GM19467 (cell line): ENCODE results near the gene CAPRIN2.
A peak's percentile ranks its signal among the peaks of the same experiment; 100 is the strongest.

ENCODE experiments used
- ATAC-seq: cut with Tn5 transposase; IDR thresholded peaks from one replicate; pipeline ENCODE4 v1.9.1; 2021; ENCODE audit warnings: mild to moderate bottlenecking, moderate library complexity; ENCODE audit not compliant: unreplicated experiment

Gene CAPRIN2

GRCh38 chr12:30707613-30708342 is 47.0 kb downstream of the CAPRIN2 start:
- ATAC-seq = no peak

GRCh38 chr12:30706476-30706875 is 48.3 kb downstream of the CAPRIN2 start:
- no peak for ATAC-seq

GRCh38 chr12:30701056-30701455 is 53.7 kb downstream of the CAPRIN2 start:
- ATAC-seq = no peak

GRCh38 chr12:30700216-30700900 is 54.4 kb downstream of the CAPRIN2 start:
- ATAC-seq = no peak

- ATAC-seq = no peak
Observed at GRCh38 chr12:30698346-30698745, 56.4 kb downstream of the CAPRIN2 start.

DNA sequence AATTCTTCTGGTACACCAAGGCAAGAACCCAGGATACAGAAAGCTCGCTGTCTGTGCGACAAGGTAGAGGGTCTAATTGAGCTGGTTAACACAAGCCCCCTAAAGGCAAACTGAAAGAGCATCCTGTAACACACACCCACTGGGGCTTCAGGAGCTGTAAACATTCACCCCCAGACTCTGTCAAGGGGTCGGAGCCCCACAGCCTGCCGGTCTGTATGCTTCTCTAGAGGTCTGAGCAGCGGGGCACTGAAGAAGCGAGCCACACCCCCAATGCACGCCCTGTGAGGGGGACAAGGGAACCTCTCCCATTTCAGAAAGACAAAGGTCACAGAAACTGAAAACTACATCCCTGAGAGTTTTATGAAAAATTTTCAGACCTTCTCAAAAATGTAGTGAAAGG is 57.8 kb downstream of the CAPRIN2 start:
- no peak for ATAC-seq

DNA sequence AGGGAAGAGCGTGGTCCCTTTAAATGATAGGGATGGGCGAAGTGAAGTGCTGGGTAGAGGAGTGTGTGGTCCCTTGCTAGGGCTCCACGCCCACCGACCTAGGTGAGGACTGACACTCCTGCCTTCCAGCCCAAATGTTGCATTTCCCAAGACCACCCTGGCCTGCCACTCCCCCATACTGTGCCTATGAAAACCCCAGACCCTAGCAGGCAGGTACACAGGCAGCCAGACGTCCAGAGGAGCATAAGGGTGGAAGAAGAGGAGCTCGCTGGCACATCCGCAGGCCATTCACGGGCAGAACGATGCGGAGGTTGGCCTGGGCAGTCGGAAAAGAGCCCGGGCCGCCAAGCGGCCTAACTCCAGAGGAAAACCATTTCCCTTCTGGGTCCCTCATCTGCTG is 58.3 kb downstream of the CAPRIN2 start:
- no peak for ATAC-seq

DNA sequence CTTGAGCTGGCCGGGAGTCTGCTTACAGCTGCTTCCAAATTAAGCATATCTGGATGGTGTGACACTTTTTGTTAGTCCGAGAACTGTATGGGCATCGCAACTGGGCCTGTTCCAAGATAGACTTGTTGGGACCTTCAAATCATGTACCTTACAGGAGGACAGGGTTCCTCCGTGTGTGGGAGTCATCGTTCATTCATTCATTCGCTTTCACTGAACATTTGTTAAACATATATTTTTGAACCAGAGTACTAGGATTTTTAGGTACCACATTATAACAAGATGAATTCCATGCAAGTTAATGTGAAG is 58.7 kb downstream of the CAPRIN2 start:
- peak; percentile 29 for ATAC-seq

DNA sequence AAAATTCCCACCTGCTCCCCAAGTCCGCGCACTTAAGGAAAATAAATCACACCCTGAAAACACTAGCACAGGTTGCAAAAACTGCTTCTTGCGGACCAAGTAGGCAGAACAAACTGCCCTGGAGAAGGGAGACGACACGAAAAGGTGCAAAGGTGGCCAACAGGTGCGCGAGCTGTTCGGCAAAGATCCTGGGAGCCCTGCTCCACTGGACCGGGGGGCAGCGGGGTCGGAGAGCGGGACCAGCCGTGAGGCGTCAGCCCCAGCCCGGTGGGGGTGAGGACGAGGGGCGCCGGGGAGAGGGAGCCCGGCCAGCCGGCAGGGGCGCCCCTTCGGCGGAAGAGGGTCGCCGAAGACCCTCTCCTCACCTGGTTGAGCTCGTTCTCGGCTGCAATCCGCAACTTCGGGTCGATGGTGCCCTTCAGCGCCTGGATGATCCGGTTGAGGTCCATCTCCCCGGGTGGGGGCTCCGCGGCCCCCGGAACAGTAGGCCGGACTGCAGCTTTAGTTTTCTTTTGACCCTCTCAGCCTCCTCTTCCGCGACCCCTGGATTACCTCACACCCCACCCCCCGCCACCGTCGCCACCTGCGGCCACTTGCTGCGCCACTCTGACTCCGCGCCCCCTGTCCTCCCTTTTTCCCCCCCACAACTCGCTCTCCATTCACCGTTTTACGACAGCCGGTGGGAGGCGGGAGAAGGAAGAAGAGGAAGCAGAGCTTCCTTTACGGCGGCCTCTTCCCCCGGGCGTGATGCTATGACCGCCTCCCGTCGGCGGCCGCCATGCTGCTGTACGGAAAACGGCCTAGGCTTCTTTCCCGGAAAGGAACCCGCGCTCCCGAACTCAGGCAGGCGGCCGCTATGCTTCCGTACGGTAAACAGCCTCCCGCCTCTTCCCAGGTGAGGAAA is 59.3 kb downstream of the CAPRIN2 start, which contains the start of gene IPO8:
TSS of gene IPO8 (minus strand) at position 671 of the 904 bp plus-strand sequence. CDS start at position 449, 222 bp downstream.
- ATAC-seq = peak; percentile 80

DNA sequence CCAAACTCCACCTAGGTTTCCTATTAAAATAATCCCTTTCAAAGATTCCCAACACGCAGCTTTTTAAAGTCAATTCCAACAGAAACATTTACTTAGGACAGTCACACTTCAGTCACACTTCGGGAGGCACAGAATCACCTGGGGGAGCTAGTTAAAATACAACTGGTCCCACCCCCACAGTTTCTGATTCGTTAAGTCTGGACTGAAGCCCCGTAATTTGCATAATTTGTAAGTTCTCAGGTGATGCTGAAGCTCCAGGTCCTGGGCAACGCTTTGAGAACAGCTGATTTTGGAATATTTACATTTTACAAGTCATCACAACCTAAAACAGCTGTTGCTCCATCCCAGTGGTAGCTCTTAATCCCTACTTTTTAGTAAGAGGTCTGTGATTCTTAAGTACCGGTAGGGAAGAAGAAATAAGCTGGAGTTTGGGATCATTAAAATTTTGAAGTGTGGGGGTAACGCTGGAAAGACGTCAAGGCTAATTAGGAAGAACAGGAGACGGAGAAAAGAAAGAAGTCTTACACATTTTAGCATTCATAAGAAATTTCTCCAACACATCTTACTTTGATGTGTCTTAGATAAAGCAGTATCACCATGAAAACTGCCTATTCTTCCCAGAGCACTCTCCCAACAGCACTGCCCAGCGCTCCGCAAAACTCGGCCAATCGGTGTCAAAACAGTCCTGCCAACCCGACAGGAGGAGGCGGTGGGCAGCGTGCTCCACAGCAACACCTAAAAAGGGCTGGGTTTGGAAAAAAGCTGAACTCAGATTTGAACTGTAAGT is 60.1 kb downstream of the CAPRIN2 start:
- no peak for ATAC-seq

DNA sequence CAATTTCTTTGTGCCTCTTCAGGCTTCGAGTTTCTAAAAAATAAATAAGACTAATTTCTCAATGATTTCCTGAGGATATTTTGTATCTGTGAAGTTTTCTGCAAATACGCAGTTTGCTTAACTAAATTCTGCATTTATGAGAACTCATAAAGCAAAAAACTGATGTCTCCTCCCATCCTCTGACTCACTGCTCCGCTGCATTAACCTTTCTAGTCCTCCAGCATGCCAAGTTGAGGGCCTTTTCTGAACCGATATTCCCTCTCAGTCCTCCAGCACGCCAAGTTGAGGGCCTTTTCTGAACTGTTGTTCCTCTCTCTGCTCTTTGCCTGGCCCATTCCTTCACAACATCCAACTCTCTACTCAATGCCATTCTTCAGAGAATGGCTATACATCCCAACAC is 62.3 kb downstream of the CAPRIN2 start:
- ATAC-seq = no peak

DNA sequence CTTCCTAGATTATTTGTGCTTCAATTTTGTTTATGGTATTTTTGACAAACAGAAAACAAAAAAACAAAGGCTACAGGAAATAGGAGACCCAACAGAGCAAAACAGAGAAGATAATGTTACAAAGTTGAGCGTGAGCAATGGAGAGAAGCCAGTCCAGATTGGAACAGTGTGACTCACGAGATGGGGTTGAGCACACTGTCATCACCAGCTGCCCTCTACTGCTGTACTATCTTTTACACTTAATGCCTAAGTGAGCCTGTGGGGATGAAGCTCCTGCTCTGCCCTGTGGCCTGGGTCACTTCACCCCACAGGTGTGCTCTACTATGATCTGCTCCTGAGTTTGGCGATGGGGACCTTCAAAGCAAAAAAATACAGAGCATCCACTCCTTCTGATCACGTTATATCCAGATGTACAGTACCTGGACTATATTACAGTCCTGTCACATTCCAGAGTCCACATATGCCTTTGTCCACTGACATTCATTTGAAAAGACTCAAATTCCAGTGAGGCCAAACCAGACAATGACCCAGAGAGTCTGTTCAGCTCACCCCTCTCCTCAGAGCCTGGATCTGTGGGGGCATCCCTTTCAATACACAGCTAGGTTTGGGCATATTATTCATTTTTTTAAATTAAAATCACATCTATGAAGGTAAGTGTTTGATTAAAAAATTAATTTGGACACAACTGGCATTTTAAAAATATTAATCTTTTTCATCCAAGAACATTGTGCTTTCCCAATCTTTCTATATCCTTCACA is 63.5 kb downstream of the CAPRIN2 start:
- no peak for ATAC-seq

GRCh38 chr12:30687265-30687986 is 67.3 kb downstream of the CAPRIN2 start:
- ATAC-seq = no peak

- no peak for ATAC-seq
Observed at GRCh38 chr12:30679241-30679640, 75.5 kb downstream of the CAPRIN2 start.

DNA sequence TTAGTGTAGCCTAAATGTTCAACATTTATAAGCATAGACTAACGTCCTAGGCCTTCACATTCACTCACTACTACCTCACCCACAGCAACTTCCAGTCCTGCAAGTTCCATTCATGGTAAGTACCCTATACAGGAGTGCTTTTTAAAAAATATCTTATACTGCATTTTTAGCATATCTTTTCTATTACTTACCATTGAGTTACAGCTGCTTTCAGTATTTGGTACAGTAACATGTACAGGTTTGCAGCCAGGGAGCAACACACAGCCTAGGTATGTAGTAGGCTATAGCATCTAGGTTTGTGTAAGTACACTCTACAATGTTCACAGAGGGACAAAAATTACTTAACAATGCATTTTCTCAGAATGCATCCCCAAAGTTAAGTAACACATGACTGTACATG is 76.5 kb downstream of the CAPRIN2 start:
- ATAC-seq = no peak

DNA sequence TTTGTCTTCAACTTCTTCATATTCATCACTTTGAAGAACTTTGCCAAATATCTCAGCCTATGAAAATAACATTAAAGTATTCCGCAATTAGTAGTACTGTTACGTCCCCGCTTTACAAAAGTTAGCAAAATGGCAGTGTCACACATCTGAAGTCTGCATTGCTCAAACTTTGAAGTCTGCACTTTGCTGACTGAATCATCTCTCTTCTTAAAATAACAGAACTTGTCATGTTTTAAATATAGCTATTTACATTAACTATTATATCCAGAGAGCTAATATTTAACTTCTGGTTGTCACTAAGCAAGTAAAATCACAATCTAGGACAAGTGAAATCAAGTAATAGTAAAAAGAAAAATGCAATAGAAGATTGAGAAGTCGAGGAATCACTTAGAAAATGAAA is 93.5 kb downstream of the CAPRIN2 start:
- no peak for ATAC-seq
